Activated B cell treated with CpG ODN at 0.5 μM for 24 hours (primary cell): ENCODE data around the gene HCN1. TPM values are rescaled to one million over a fixed set of nuclear protein-coding genes. Genes with fewer than 3 reads are reported as not detected.

ENCODE experiments used
- ATAC-seq: fragments of 200-7000 bp; cut with Tn5 transposase; one replicate; pipeline ENCODE4 v1.10.0; 2021; ENCODE audit warnings: low read depth, mild to moderate bottlenecking, moderate library complexity
- CTCF ChIA-PET: fragments of 350-600 bp; sonication (Branson Sonifier 250); formaldehyde crosslinking; loops from one replicate; lab custom pipeline; 2021; ENCODE audit warnings: antibody characterized with exemption; lab: Charles Lee
- POLR2A ChIA-PET: fragments of 350-600 bp; sonication (Branson Sonifier 250); formaldehyde crosslinking; loops from one replicate; lab custom pipeline; 2021; ENCODE audit warnings: antibody characterized with exemption; lab: Charles Lee
- DNase-seq: peaks from one replicate; pipeline ENCODE4 v3.0.0; 2022
- H3K27ac Mint-ChIP-seq: one replicate; pipeline ENCODE4 v1.8.0; 2020; ENCODE audit warnings: mixed read lengths
- H3K27me3 Mint-ChIP-seq: one replicate; pipeline ENCODE4 v1.8.0; 2021; ENCODE audit warnings: mixed read lengths
- H3K36me3 Mint-ChIP-seq: one replicate; pipeline ENCODE4 v1.8.0; 2021; ENCODE audit warnings: low read depth, mixed read lengths
- H3K4me1 Mint-ChIP-seq: one replicate; pipeline ENCODE4 v1.8.0; 2021; ENCODE audit warnings: mixed read lengths
- H3K4me3 Mint-ChIP-seq: one replicate; pipeline ENCODE4 v1.8.0; 2020; ENCODE audit warnings: mild to moderate bottlenecking, mixed read lengths
- H3K9me3 Mint-ChIP-seq: one replicate; pipeline ENCODE4 v1.8.0; 2020; ENCODE audit warnings: mixed read lengths
- CTCF ChIP-seq: fragments of 200-600 bp; IDR thresholded peaks from one replicate; pipeline ENCODE4 v1.8.0; 2022; ENCODE audit warnings: antibody characterized with exemption, mild to moderate bottlenecking
- intact Hi-C: fragments of 100-400 bp; cut with micrococcal nuclease; formaldehyde crosslinking; loops from one replicate; pipeline ENCODE4 v1.15.1; 2024
- total RNA-seq: library from RNA; stranded (reverse); gene quantifications from 2 replicates; pipeline ENCODE4 v1.2.3, GENCODE V29; 2022

HCN1 gene
- total RNA-seq, 1 donor from 2014 or later = not detected

- CTCF ChIA-PET = no interaction called here
- Mint-ChIP-seq H3K27me3 (no peaks in the 10 kb centered on the region), H3K4me3 (no peak overlapping the region), H3K36me3 (no peaks in the 10 kb centered on the region), H3K4me1 (no peaks in the 10 kb centered on the region), H3K9me3 (no peaks in the 10 kb centered on the region), H3K27ac (no peak overlapping the region)
- no peak for ATAC-seq
- no peak for DNase-seq
- POLR2A ChIA-PET = no interaction called here
- intact Hi-C loops = no loop called here
- TF ChIP-seq CTCF = no peak
Observed at GRCh38 chr5:45672271-45672670, 23.9 kb downstream of the HCN1 start.

- Mint-ChIP-seq H3K27me3 (no peaks in the 10 kb centered on the region), H3K4me3 (no peak overlapping the region), H3K36me3 (no peaks in the 10 kb centered on the region), H3K27ac (no peak overlapping the region), H3K9me3 (peaks cover 13% of the 10 kb centered on the region), H3K4me1 (no peaks in the 10 kb centered on the region)
- ATAC-seq (no peak), DNase-seq (no peak)
- TF ChIP-seq CTCF = no peak
- intact Hi-C loops = no loop called here
- ChIA-PET POLR2A (no interaction called here), CTCF (no interaction called here)
Observed at GRCh38 chr5:45648744-45649143, 47.4 kb downstream of the HCN1 start.

- Mint-ChIP-seq H3K36me3 (no peaks in the 10 kb centered on the region), H3K27ac (no peak overlapping the region), H3K27me3 (no peaks in the 10 kb centered on the region), H3K4me3 (no peak overlapping the region), H3K4me1 (no peaks in the 10 kb centered on the region), H3K9me3 (peaks cover 6% of the 10 kb centered on the region)
- POLR2A ChIA-PET = no interaction called here
- no peak for TF ChIP-seq CTCF
- ATAC-seq (no peak), DNase-seq (no peak)
- CTCF ChIA-PET = no interaction called here
- intact Hi-C loops = no loop called here
Observed at GRCh38 chr5:45643056-45643455, 53.1 kb downstream of the HCN1 start.

- no peaks in the 10 kb centered on the region for H3K36me3 Mint-ChIP-seq
- no peak overlapping the region for H3K27ac Mint-ChIP-seq
- ATAC-seq (no peak), DNase-seq (no peak)
- no peaks in the 10 kb centered on the region for H3K4me1 Mint-ChIP-seq
- H3K9me3 Mint-ChIP-seq = peaks cover 4% of the 10 kb centered on the region
- ChIA-PET CTCF (no interaction called here), POLR2A (no interaction called here)
- no peaks in the 10 kb centered on the region for H3K27me3 Mint-ChIP-seq
- TF ChIP-seq CTCF = no peak
- H3K4me3 Mint-ChIP-seq = no peak overlapping the region
- intact Hi-C loops = no loop called here
Observed at GRCh38 chr5:45642370-45642769, 53.8 kb downstream of the HCN1 start.

GRCh38 chr5:45639040-45639439 lies 57.1 kb downstream of the HCN1 start:
- no peak for ATAC-seq
- intact Hi-C loops = no loop called here
- H3K27me3 Mint-ChIP-seq = no peaks in the 10 kb centered on the region
- no peak for TF ChIP-seq CTCF
- no peak overlapping the region for H3K27ac Mint-ChIP-seq
- H3K4me1 Mint-ChIP-seq = no peaks in the 10 kb centered on the region
- H3K36me3 Mint-ChIP-seq = no peaks in the 10 kb centered on the region
- POLR2A ChIA-PET = no interaction called here
- H3K9me3 Mint-ChIP-seq = peaks cover 4% of the 10 kb centered on the region
- no peak overlapping the region for H3K4me3 Mint-ChIP-seq
- DNase-seq = no peak
- CTCF ChIA-PET = no interaction called here
